Peyer's patch (tissue), 4 donors: Measurements from ENCODE around the gene PAH. TPM values are rescaled to one million over a fixed set of nuclear protein-coding genes. Genes with fewer than 3 reads are reported as not detected.

ENCODE experiments used
- DNase-seq, 3 donors: peaks; one replicate each; pipeline ENCODE4 v3.0.0-alpha.2; 2017 to 2019
- H3K27ac ChIP-seq, 4 donors: fragments of 200-600 bp; sonication (generic); one replicate each; pipeline ENCODE4 v1.5.1; 2016 to 2019
- H3K27me3 ChIP-seq, 2 donors: fragments of 200-600 bp; sonication (generic); one replicate each; pipeline ENCODE4 v1.5.1; 2019
- H3K36me3 ChIP-seq, 3 donors: fragments of 200-600 bp; sonication (generic); one replicate each; pipeline ENCODE4 v1.5.1; 2016 to 2019
- H3K4me1 ChIP-seq, 4 donors: fragments of 200-600 bp; sonication (generic); one replicate each; pipeline ENCODE4 v1.5.1; 2016 to 2019
- H3K4me3 ChIP-seq, 4 donors: fragments of 200-600 bp; sonication (generic); 1 replicate in 3 of 4; 2 replicates in 1 of 4; pipeline ENCODE4 v1.5.1; 2016 to 2019; ENCODE audit warnings: mild to moderate bottlenecking in 1 of 4
- H3K9me3 ChIP-seq, 4 donors: fragments of 200-600 bp; sonication (generic); one replicate each; pipeline ENCODE4 v1.5.1; 2016 to 2019; ENCODE audit warnings: mild to moderate bottlenecking in 1 of 4
- CTCF ChIP-seq, 6 experiments: fragments of 450-650 bp in 4 of 6; fragments of 200-600 bp in 2 of 6; sonication (generic) in 1 of 6; IDR thresholded peaks; one replicate each; pipeline ENCODE4 v1.5.1; 2017 to 2019; ENCODE audit warnings: antibody characterized with exemption in 6 of 6, mild to moderate bottlenecking in 3 of 6, moderate library complexity in 1 of 6
- POLR2A ChIP-seq, 2 donors: fragments of 450-650 bp; IDR thresholded peaks; one replicate each; pipeline ENCODE4 v1.5.1; 2017; ENCODE audit warnings: antibody characterized with exemption in 2 of 2, mild to moderate bottlenecking in 2 of 2, moderate library complexity in 2 of 2
- total RNA-seq, 4 donors: library from RNA; depleted of rRNA; stranded (reverse); fragments of >200 nt; gene quantifications; one replicate each; pipeline ENCODE4 v1.1.0, GENCODE V29; 2016

The PAH gene
- total RNA-seq, 4 donors from 2014 or later, result not detected

- Histone ChIP-seq H3K27me3 (no peaks in the 10 kb centered on the region), H3K9me3 (no peaks in the 10 kb centered on the region), H3K4me1 (no peaks in the 10 kb centered on the region), H3K36me3 (no peaks in the 10 kb centered on the region), H3K27ac (peak overlapping the region in 1 of 4 donors; percentile 8), H3K4me3 (no peak overlapping the region)
- no peak for DNase-seq
- TF ChIP-seq CTCF (IDR thresholded peaks at IDR 0.05) (no peak), POLR2A (IDR thresholded peaks at IDR 0.05) (no peak)
Measured at GRCh38 chr12:102814691-102815367, 102.2 kb downstream of the PAH start.

GRCh38 chr12:102812344-102812743 lies 104.7 kb downstream of the PAH start:
- Histone ChIP-seq H3K27ac (no peak overlapping the region), H3K4me1 (no peaks in the 10 kb centered on the region), H3K36me3 (no peaks in the 10 kb centered on the region), H3K9me3 (no peaks in the 10 kb centered on the region), H3K27me3 (no peaks in the 10 kb centered on the region), H3K4me3 (no peak overlapping the region)
- DNase-seq, result no peak
- TF ChIP-seq CTCF (IDR thresholded peaks at IDR 0.05), result no peak
- TF ChIP-seq POLR2A (IDR thresholded peaks at IDR 0.05), result no peak

DNA sequence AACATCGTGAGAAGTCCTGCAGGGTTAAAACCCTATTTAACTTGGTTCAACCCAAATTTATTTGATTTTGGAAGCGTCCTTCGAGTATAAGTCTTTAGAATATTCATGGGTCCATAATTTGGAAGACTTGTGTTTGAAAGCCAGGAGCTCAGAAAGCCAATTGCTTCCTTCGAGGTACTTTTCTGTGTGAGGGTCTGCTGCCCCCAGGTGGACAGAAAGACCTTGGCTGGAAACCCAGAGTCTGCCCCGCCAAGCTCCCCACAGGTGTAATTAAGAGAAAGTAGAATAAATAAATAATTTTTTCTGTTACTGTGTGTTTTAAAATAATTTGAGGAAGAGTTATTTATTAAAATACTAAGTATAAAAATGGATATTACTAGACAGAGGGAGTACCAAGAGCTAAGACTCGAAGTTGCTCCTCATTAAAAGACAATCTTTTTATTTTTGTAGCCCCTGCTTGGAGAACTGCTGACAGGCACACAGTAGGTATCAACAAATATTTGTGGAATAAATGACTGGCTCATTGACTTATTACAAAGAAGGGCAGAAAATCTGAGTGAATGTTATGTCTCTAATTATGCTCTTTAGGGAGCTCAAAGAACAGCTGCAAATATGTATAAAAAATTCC lies 105.8 kb downstream of the PAH start:
- H3K36me3 ChIP-seq, result no peaks in the 10 kb centered on the region
- no peaks in the 10 kb centered on the region for H3K27me3 ChIP-seq
- H3K4me1 ChIP-seq, result no peaks in the 10 kb centered on the region

GRCh38 chr12:102808412-102808811 lies 108.6 kb downstream of the PAH start:
- H3K27ac ChIP-seq, result no peak overlapping the region
- no peak for DNase-seq
- no peaks in the 10 kb centered on the region for H3K4me1 ChIP-seq
- TF ChIP-seq POLR2A (IDR thresholded peaks at IDR 0.05) (no peak), CTCF (IDR thresholded peaks at IDR 0.05) (no peak)
- no peaks in the 10 kb centered on the region for H3K36me3 ChIP-seq
- no peaks in the 10 kb centered on the region for H3K9me3 ChIP-seq
- H3K27me3 ChIP-seq, result no peaks in the 10 kb centered on the region
- H3K4me3 ChIP-seq, result no peak overlapping the region

More for the DNA sequence above, 105.8 kb downstream of the PAH start:
- H3K9me3 ChIP-seq, result no peaks in the 10 kb centered on the region
- DNase-seq, result no peak
- H3K4me3 ChIP-seq, result no peak overlapping the region
- TF ChIP-seq POLR2A (IDR thresholded peaks at IDR 0.05), result no peak
- peak in 1 of 6 experiments; percentile 27 for TF ChIP-seq CTCF (IDR thresholded peaks at IDR 0.05)
- H3K27ac ChIP-seq, result no peak overlapping the region

DNA sequence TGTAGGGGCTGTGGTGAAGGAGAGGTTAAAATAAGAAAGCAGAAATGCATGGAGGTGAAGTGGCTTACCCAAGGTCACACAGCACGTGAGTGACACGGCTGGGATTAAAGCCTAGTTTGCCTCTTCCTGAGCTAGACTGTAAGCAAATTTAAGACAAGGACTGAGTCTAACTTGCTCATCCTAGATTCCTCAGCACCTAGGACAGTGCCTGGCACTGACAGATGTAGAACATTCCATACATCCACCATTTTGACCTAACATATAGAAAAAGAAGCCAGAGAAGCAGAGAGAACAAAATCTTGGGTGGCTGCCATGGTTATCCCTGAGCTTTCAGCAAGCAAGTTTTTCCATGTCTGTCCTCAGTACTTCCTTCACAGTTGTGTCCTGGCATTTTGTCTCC lies 110.5 kb downstream of the PAH start:
- H3K9me3 ChIP-seq, result no peaks in the 10 kb centered on the region
- H3K27me3 ChIP-seq, result no peaks in the 10 kb centered on the region
- DNase-seq, result no peak
- no peaks in the 10 kb centered on the region for H3K36me3 ChIP-seq
- H3K4me1 ChIP-seq, result no peaks in the 10 kb centered on the region
- H3K27ac ChIP-seq, result no peak overlapping the region
- no peak for TF ChIP-seq POLR2A (IDR thresholded peaks at IDR 0.05)
- TF ChIP-seq CTCF (IDR thresholded peaks at IDR 0.05), result no peak
- H3K4me3 ChIP-seq, result no peak overlapping the region
